A549 (cell line): ENCODE data around the gene PITX1. TPM values are rescaled to one million over a fixed set of nuclear protein-coding genes. Genes with fewer than 3 reads are reported as not detected.

Source experiments
- ATAC-seq, 2 experiments: fragments of 200-7000 bp in 1 of 2; fragments of >200 bp in 1 of 2; cut with Nextera tagmentation in 1 of 2; cut with Tn5 transposase in 1 of 2; 3 replicates each; pipeline versions ENCODE4 v1.8.0 to v1.9.1; 2018 to 2020; ENCODE audit warnings: mild to moderate bottlenecking in 1 of 2, moderate library complexity in 1 of 2
- CTCF ChIA-PET: fragments of 300-600 bp; sonication (Branson Sonifier 250); formaldehyde crosslinking; extraction: SDS; loops from one replicate; lab custom pipeline; 2021; ENCODE audit warnings: antibody characterized with exemption, inconsistent platforms; lab: Yijun Ruan, JAX
- POLR2A ChIA-PET: fragments of 350-600 bp; formaldehyde crosslinking; extraction: SDS; loops from one replicate; lab custom pipeline; 2021; ENCODE audit warnings: antibody characterized with exemption, inconsistent platforms; lab: Yijun Ruan, JAX
- DNase-seq, 2 experiments: peaks; one replicate each; pipeline versions ENCODE4 v3.0.0 to v3.0.0-alpha.2; 2011 to 2016; ENCODE audit warnings: low read depth in 1 of 2, low spot score in 1 of 2
- FAIRE-seq: peaks from 2 replicates; lab custom pipeline; 2011; peaks lifted over from hg19 to GRCh38; lab: Jason Lieb, UNC
- H3K27ac ChIP-seq, 2 experiments: fragments of >200 bp; sonication (Bioruptor Twin); formaldehyde crosslinking; 3 replicates each; pipeline ENCODE4 v1.5.1; 2016 to 2017
- H3K4me1 ChIP-seq: fragments of >200 bp; sonication (Bioruptor Twin); formaldehyde crosslinking; 3 replicates; pipeline ENCODE4 v1.6.1; 2016
- H3K4me2 ChIP-seq: fragments of >200 bp; sonication (Bioruptor Twin); formaldehyde crosslinking; 3 replicates; pipeline ENCODE4 v1.6.1; 2016
- H3K4me3 ChIP-seq: fragments of >200 bp; sonication (Bioruptor Twin); formaldehyde crosslinking; 3 replicates; pipeline ENCODE4 v1.5.1; 2016
- H3K9me3 ChIP-seq: fragments of >200 bp; sonication (Bioruptor Twin); formaldehyde crosslinking; 3 replicates; pipeline ENCODE4 v1.6.1; 2016
- CBX8 ChIP-seq: fragments of 200-600 bp; sonication (generic); IDR thresholded peaks from 2 replicates; pipeline ENCODE4 v1.6.1; 2016
- EHF ChIP-seq: fragments of 250-450 bp; sonication (Bioruptor Pico); IDR thresholded peaks from 2 replicates; pipeline ENCODE4 v1.5.0; 2020; ENCODE audit warnings: mild to moderate bottlenecking
- EP300 ChIP-seq, 2 experiments: fragments of >200 bp; sonication (Bioruptor Twin); formaldehyde crosslinking; IDR thresholded peaks; 2 replicates in 1 of 2; 3 replicates in 1 of 2; pipeline ENCODE4 v1.6.1; 2016 to 2017
- ESRRA ChIP-seq: fragments of 150-350 bp; IDR thresholded peaks from 2 replicates; pipeline ENCODE4 v1.6.1; 2014; ENCODE audit warnings: mild to moderate bottlenecking, low read length, borderline replicate concordance
- FOSL2 ChIP-seq, 2 experiments: fragments of 450-650 bp in 1 of 2; fragments of >200 bp in 1 of 2; sonication (Bioruptor Twin) in 1 of 2; formaldehyde crosslinking; IDR thresholded peaks; 2 replicates each; pipeline versions ENCODE4 v1.5.0 to v1.6.1; 2016 to 2020; ENCODE audit warnings: mild to moderate bottlenecking in 1 of 2, moderate library complexity in 1 of 2
- HDAC2 ChIP-seq: fragments of 200-600 bp; sonication (generic); IDR thresholded peaks from 2 replicates; pipeline ENCODE4 v1.6.1; 2016
- MAZ ChIP-seq: fragments of 150-350 bp; IDR thresholded peaks from 2 replicates; pipeline ENCODE4 v1.6.1; 2014; ENCODE audit warnings: antibody characterized with exemption, low read depth, low read length, borderline replicate concordance
- NFE2L2 ChIP-seq: fragments of 150-350 bp; conservative IDR thresholded peaks from 2 replicates; pipeline ENCODE4 v1.6.1; 2014; ENCODE audit warnings: low read length
- NR3C1 ChIP-seq: fragments of >200 bp; sonication (Bioruptor Twin); formaldehyde crosslinking; IDR thresholded peaks from 3 replicates; pipeline ENCODE4 v1.6.1; 2017
- PHF8 ChIP-seq: fragments of 200-600 bp; sonication (generic); IDR thresholded peaks from 2 replicates; pipeline ENCODE4 v1.6.1; 2016; ENCODE audit warnings: low read depth, mild to moderate bottlenecking, antibody characterized with exemption, moderate library complexity, borderline replicate concordance
- RFX5 ChIP-seq: fragments of 450-650 bp; IDR thresholded peaks from 2 replicates; pipeline ENCODE4 v1.7.1; 2014; ENCODE audit warnings: antibody characterized with exemption, mild to moderate bottlenecking, moderate library complexity
- RNF2 ChIP-seq: fragments of 200-600 bp; sonication (generic); IDR thresholded peaks from 2 replicates; pipeline ENCODE4 v1.6.1; 2016; ENCODE audit warnings: low read depth, mild to moderate bottlenecking, antibody characterized with exemption, moderate library complexity, borderline replicate concordance
- SREBF2 ChIP-seq: fragments of 450-650 bp; IDR thresholded peaks from 2 replicates; pipeline ENCODE4 v1.6.1; 2014; ENCODE audit warnings: mild to moderate bottlenecking, moderate library complexity
- ZC3H11A ChIP-seq: fragments of 450-650 bp; IDR thresholded peaks from 2 replicates; pipeline ENCODE4 v1.6.1; 2014; ENCODE audit warnings: antibody characterized with exemption, mild to moderate bottlenecking
- ZSCAN20 ChIP-seq: fragments of 250-450 bp; sonication (Bioruptor Pico); IDR thresholded peaks from 2 replicates; pipeline ENCODE4 v1.8.0; 2022; ENCODE audit warnings: mild to moderate bottlenecking, moderate library complexity
- WGBS: methylation state at CpG from one replicate; pipeline ENCODE4 v1.1.6; 2017; ENCODE audit errors: missing lambda C conversion rate; 5-methylcytosine and 5-hydroxymethylcytosine counted together
- polyA plus RNA-seq, 4 experiments: library from polyadenylated mRNA; depleted of rRNA in 3 of 4; stranded (reverse); fragments of >200 nt; fragmentation: RNase III in 1 of 4; extraction: RNeasy Plus Mini Kit Qiagen cat#74134 plus additional on column Dnase treatment in 1 of 4; gene quantifications; 2 replicates in 3 of 4; 3 replicates in 1 of 4; pipeline ENCODE4 v1.2.3, GENCODE V29; 2011 to 2017
- TF ChIP-seq, protein P1 (sequence below): IDR thresholded peaks from 2 replicates; pipeline ENCODE4 v1.6.1; 2012; ENCODE audit warnings: low read depth, borderline replicate concordance
- TF ChIP-seq, protein P2 (sequence below): fragments of 250-450 bp; sonication (Bioruptor Pico); IDR thresholded peaks from 2 replicates; pipeline ENCODE4 v1.5.0; 2020; ENCODE audit warnings: low read depth, mild to moderate bottlenecking, moderate library complexity
- TF ChIP-seq, protein P3 (sequence below): IDR thresholded peaks from 2 replicates; pipeline ENCODE4 v1.6.1; 2012
- TF ChIP-seq, protein P4 (sequence below): fragments of 450-650 bp; IDR thresholded peaks from 2 replicates; pipeline ENCODE4 v1.6.1; 2014; ENCODE audit warnings: antibody characterized with exemption
- TF ChIP-seq, protein P5 (sequence below): IDR thresholded peaks from 2 replicates; pipeline ENCODE4 v1.6.1; 2012
- TF ChIP-seq, protein P6 (sequence below): fragments of >200 bp; sonication (Bioruptor Twin); formaldehyde crosslinking; IDR thresholded peaks from 3 replicates; pipeline ENCODE4 v1.5.1; 2016

The PITX1 gene
- polyA plus RNA-seq, 2 of the 4 experiments (the other 2 are of a cell fraction) = 11.1 to 16.7 TPM

DNA sequence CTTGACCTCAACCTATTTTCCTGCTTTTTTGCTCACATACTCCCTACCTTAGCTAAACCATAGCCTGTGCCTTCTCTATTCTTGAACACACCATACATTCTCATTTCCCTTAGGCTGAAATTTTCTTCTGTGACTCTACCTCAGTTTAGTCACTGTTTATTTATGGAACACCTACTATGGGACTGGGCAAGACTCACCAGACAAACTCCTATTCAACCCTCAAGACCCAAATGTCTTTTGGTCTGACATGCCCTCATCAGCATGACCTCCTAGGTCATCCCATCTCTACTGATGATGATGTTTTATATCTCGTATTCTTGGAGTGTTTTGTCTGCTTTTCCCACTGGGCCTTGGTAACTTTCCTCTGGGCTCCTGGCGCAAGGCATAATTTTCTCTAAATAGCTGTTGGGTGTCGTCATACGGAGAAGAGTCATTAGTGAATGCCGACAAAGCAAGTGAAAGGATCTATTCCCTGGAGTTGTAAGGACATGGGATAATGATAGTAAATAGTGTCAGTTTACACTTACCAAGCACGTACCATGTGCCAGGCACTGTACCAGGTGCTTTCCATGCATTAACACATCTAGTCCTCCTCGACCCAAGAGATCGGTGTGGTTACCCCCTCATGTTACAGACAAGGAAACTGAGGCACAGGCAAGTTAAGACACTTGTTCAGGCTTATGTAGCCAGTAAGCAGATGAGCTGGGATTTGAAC is 22.4 kb upstream of the PITX1 start:
- Histone ChIP-seq H3K9me3 (no peaks in the 10 kb centered on the region), H3K4me1 (no peaks in the 10 kb centered on the region), H3K4me2 (no peak overlapping the region), H3K27ac (no peak overlapping the region), H3K4me3 (no peak overlapping the region)
- ChIA-PET POLR2A (no interaction called here), CTCF (interaction anchor here (1.0 to 1.1 kb wide), 2 partner anchors 113 to 152 kb away, joined by 3 read pairs; no protein-coding TSS in a partner anchor)
- DNase-seq (no peak), FAIRE-seq (no peak), ATAC-seq (no peak)
- TF ChIP-seq ESRRA (no peak), NFE2L2 (no peak), EP300 (IDR thresholded peaks at IDR 0.05) (no peak), MAZ (no peak), HDAC2 (no peak)
- TF ChIP-seq, protein P1, sequence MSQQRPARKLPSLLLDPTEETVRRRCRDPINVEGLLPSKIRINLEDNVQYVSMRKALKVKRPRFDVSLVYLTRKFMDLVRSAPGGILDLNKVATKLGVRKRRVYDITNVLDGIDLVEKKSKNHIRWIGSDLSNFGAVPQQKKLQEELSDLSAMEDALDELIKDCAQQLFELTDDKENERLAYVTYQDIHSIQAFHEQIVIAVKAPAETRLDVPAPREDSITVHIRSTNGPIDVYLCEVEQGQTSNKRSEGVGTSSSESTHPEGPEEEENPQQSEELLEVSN = no peak
- 60% methylated on average over 8 of the region's 8 CpGs for WGBS

DNA sequence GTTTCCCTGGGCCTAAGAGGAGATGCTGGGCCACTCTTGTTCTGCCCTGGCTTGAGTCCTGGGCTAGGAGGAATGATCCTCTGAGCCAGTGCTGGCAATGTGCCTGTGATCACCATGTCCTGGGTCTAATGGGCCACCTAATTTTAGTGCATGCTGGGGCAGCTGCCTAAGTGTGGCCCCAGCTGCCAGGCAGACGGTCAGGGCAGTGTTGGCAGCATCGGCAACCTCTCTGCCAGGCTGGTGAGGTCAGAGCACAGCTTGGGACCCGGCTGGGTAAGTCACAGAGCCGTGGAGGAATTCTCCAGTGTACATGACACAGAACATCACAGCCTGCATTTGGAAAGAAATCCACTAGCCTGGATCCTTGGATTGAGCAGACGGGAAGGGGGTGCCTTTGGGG is 21.4 kb upstream of the PITX1 start:
- no peak for DNase-seq
- Histone ChIP-seq H3K27ac (no peak overlapping the region), H3K4me3 (no peak overlapping the region)
- FAIRE-seq = no peak
- TF ChIP-seq EHF (CRISPR knock-in tag) (no peak), NR3C1 (no peak)
- TF ChIP-seq, protein P2, sequence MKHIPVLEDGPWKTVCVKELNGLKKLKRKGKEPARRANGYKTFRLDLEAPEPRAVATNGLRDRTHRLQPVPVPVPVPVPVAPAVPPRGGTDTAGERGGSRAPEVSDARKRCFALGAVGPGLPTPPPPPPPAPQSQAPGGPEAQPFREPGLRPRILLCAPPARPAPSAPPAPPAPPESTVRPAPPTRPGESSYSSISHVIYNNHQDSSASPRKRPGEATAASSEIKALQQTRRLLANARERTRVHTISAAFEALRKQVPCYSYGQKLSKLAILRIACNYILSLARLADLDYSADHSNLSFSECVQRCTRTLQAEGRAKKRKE (CRISPR knock-in tag) = no peak
- TF ChIP-seq, protein P3, sequence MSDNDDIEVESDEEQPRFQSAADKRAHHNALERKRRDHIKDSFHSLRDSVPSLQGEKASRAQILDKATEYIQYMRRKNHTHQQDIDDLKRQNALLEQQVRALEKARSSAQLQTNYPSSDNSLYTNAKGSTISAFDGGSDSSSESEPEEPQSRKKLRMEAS = no peak
- TF ChIP-seq, all 56 proteins: peak for 0
- CTCF ChIA-PET = interaction anchor here (1.0 to 1.1 kb wide), 2 partner anchors 114 to 151 kb away, joined by 3 read pairs; no protein-coding TSS in a partner anchor
- ATAC-seq = no peak
- Histone ChIP-seq H3K4me1 (no peaks in the 10 kb centered on the region), H3K4me2 (no peak overlapping the region), H3K9me3 (no peaks in the 10 kb centered on the region)
- 61% methylated on average over 5 of the region's 5 CpGs for WGBS
- POLR2A ChIA-PET = no interaction called here

DNA sequence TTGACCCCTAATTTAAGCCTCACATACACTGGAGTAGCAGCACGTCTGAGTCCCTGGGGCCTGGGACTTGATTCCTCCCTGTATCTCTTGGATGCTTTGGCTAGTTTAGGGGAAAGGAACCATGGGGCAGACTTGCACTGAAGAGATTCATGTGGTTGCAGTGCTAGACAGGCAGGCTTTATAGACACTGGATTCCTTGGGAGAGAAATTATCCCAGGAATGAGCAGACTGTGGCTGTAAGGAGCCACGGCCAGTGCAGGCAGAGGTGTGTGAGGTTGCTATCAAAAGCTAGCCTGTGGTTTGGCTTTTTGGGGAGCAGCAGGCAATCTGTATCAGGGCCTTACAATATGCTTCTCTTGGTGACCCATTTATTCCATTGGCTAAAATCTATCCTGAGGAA is 20.5 kb upstream of the PITX1 start:
- H3K9me3 ChIP-seq = no peaks in the 10 kb centered on the region
- no peaks in the 10 kb centered on the region for H3K4me1 ChIP-seq
- H3K27ac ChIP-seq = no peak overlapping the region
- 52% methylated on average over 2 of the region's 2 CpGs for WGBS
- POLR2A ChIA-PET = no interaction called here
- H3K4me2 ChIP-seq = no peak overlapping the region
- FAIRE-seq = no peak
- CTCF ChIA-PET = interaction anchor here (2.2 kb wide), 1 partner anchor 30 kb away, joined by 6 read pairs; no protein-coding TSS in a partner anchor
- TF ChIP-seq, protein P1 = no peak
- no peak for TF ChIP-seq ZC3H11A
- TF ChIP-seq SREBF2 = no peak
- TF ChIP-seq RNF2 = no peak
- TF ChIP-seq, protein P4, sequence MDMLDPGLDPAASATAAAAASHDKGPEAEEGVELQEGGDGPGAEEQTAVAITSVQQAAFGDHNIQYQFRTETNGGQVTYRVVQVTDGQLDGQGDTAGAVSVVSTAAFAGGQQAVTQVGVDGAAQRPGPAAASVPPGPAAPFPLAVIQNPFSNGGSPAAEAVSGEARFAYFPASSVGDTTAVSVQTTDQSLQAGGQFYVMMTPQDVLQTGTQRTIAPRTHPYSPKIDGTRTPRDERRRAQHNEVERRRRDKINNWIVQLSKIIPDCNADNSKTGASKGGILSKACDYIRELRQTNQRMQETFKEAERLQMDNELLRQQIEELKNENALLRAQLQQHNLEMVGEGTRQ = no peak
- no peak for TF ChIP-seq FOSL2 (IDR thresholded peaks at IDR 0.05)
- TF ChIP-seq FOSL2 (CRISPR knock-in tag; IDR thresholded peaks at IDR 0.05) = no peak
- TF ChIP-seq RFX5 = no peak
- TF ChIP-seq ZSCAN20 = no peak
- no peak for TF ChIP-seq CBX8
- TF ChIP-seq, protein P5, sequence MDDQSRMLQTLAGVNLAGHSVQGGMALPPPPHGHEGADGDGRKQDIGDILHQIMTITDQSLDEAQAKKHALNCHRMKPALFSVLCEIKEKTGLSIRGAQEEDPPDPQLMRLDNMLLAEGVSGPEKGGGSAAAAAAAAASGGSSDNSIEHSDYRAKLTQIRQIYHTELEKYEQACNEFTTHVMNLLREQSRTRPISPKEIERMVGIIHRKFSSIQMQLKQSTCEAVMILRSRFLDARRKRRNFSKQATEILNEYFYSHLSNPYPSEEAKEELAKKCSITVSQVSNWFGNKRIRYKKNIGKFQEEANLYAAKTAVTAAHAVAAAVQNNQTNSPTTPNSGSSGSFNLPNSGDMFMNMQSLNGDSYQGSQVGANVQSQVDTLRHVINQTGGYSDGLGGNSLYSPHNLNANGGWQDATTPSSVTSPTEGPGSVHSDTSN = no peak
- TF ChIP-seq, protein P3 = no peak
- TF ChIP-seq NFE2L2 = no peak
- TF ChIP-seq, protein P6, sequence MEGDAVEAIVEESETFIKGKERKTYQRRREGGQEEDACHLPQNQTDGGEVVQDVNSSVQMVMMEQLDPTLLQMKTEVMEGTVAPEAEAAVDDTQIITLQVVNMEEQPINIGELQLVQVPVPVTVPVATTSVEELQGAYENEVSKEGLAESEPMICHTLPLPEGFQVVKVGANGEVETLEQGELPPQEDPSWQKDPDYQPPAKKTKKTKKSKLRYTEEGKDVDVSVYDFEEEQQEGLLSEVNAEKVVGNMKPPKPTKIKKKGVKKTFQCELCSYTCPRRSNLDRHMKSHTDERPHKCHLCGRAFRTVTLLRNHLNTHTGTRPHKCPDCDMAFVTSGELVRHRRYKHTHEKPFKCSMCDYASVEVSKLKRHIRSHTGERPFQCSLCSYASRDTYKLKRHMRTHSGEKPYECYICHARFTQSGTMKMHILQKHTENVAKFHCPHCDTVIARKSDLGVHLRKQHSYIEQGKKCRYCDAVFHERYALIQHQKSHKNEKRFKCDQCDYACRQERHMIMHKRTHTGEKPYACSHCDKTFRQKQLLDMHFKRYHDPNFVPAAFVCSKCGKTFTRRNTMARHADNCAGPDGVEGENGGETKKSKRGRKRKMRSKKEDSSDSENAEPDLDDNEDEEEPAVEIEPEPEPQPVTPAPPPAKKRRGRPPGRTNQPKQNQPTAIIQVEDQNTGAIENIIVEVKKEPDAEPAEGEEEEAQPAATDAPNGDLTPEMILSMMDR = no peak
- no peak for TF ChIP-seq EHF (CRISPR knock-in tag)
- no peak for TF ChIP-seq PHF8
- H3K4me3 ChIP-seq = no peak overlapping the region
- DNase-seq = no peak
- ATAC-seq = no peak
